ENCODE measurements around the gene SHC3.

DNA sequence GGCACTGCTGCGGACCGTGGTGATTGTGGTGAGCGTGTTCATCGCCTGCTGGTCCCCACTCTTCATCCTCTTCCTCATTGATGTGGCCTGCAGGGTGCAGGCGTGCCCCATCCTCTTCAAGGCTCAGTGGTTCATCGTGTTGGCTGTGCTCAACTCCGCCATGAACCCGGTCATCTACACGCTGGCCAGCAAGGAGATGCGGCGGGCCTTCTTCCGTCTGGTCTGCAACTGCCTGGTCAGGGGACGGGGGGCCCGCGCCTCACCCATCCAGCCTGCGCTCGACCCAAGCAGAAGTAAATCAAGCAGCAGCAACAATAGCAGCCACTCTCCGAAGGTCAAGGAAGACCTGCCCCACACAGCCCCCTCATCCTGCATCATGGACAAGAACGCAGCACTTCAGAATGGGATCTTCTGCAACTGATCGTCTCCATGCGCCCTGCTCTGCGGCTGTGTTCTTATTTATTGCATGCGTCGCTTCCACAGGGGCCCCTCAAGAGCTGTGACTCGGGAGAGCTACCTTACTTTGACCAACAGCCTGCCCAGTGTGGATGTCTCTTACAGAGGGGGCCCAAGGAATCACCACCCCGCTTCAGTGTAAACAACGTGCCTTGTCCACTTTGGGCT is 176.6 kb downstream of the SHC3 start:
- TF ChIP-seq, protein P1, sequence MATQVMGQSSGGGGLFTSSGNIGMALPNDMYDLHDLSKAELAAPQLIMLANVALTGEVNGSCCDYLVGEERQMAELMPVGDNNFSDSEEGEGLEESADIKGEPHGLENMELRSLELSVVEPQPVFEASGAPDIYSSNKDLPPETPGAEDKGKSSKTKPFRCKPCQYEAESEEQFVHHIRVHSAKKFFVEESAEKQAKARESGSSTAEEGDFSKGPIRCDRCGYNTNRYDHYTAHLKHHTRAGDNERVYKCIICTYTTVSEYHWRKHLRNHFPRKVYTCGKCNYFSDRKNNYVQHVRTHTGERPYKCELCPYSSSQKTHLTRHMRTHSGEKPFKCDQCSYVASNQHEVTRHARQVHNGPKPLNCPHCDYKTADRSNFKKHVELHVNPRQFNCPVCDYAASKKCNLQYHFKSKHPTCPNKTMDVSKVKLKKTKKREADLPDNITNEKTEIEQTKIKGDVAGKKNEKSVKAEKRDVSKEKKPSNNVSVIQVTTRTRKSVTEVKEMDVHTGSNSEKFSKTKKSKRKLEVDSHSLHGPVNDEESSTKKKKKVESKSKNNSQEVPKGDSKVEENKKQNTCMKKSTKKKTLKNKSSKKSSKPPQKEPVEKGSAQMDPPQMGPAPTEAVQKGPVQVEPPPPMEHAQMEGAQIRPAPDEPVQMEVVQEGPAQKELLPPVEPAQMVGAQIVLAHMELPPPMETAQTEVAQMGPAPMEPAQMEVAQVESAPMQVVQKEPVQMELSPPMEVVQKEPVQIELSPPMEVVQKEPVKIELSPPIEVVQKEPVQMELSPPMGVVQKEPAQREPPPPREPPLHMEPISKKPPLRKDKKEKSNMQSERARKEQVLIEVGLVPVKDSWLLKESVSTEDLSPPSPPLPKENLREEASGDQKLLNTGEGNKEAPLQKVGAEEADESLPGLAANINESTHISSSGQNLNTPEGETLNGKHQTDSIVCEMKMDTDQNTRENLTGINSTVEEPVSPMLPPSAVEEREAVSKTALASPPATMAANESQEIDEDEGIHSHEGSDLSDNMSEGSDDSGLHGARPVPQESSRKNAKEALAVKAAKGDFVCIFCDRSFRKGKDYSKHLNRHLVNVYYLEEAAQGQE (IDR thresholded peaks at IDR 0.05; ENCODE audit: insufficient read depth in 1 of 2, low read depth in 2 of 2, low read length in 2 of 2): no peak
- no peak for TF ChIP-seq POLR2AphosphoS5 (IDR thresholded peaks at IDR 0.05; ENCODE audit: low read depth, low read length)
- no peak for TF ChIP-seq TAF1 (IDR thresholded peaks at IDR 0.05; ENCODE audit: borderline replicate concordance, insufficient read depth, low read length)
- TF ChIP-seq SIN3A (IDR thresholded peaks at IDR 0.05; ENCODE audit: borderline replicate concordance, insufficient read depth, low read length): no peak
- TF ChIP-seq FOXP2 (optimal IDR thresholded peaks at IDR 0.05; ENCODE audit: borderline replicate concordance, extremely low read depth, extremely low read length, insufficient read depth): no peak
